Smooth muscle cell (in vitro differentiated cells): ENCODE results near the gene TPM4. TPM values are rescaled to one million over a fixed set of nuclear protein-coding genes. Genes with fewer than 3 reads are reported as not detected.
A peak's percentile ranks its signal among the peaks of the same experiment; 100 is the strongest.
"Not testable (repeated sequence)": the region's sequence is repeated elsewhere in the genome, so short reads cannot be mapped to it uniquely, and the experiment has no call there.

ENCODE experiments used
- DNase-seq: peaks from one replicate; lab custom pipeline; 2025; ENCODE audit not compliant: unreplicated experiment; lab: John Stamatoyannopoulos, UW
- H2AFZ ChIP-seq: fragments of 200-600 bp; sonication (generic); 2 replicates; pipeline ENCODE4 v1.6.0; 2016; ENCODE audit warnings: antibody characterized with exemption, low read depth, mild to moderate bottlenecking
- H3F3A ChIP-seq: fragments of 200-600 bp; sonication (generic); 2 replicates; pipeline ENCODE4 v1.6.0; 2017; ENCODE audit warnings: antibody characterized with exemption, low read depth
- H3K27ac ChIP-seq: fragments of 200-600 bp; sonication (generic); 2 replicates; pipeline ENCODE4 v1.5.1; 2016; ENCODE audit warnings: low read depth, mild to moderate bottlenecking
- H3K27me3 ChIP-seq: fragments of 200-600 bp; sonication (generic); 2 replicates; pipeline ENCODE4 v1.6.1; 2016; ENCODE audit warnings: low read depth, mild to moderate bottlenecking
- H3K36me3 ChIP-seq: fragments of 200-600 bp; sonication (generic); 2 replicates; pipeline ENCODE4 v1.5.1; 2016; ENCODE audit warnings: low read depth
- H3K4me1 ChIP-seq: fragments of 200-600 bp; sonication (generic); 2 replicates; pipeline ENCODE4 v1.5.1; 2016; ENCODE audit warnings: low read depth
- H3K4me2 ChIP-seq: fragments of 200-600 bp; sonication (generic); 2 replicates; pipeline ENCODE4 v1.6.0; 2016; ENCODE audit warnings: mild to moderate bottlenecking
- H3K4me3 ChIP-seq: fragments of 200-600 bp; sonication (generic); 2 replicates; pipeline ENCODE4 v1.5.1; 2016; ENCODE audit warnings: mild to moderate bottlenecking
- H3K79me2 ChIP-seq: fragments of 200-600 bp; sonication (generic); 2 replicates; pipeline ENCODE4 v1.6.0; 2016; ENCODE audit warnings: low read depth, mild to moderate bottlenecking
- H3K9ac ChIP-seq: fragments of 200-600 bp; sonication (generic); 2 replicates; pipeline ENCODE4 v1.6.0; 2016; ENCODE audit warnings: low read depth
- H3K9me3 ChIP-seq: fragments of 200-600 bp; sonication (generic); replicated peaks from 2 replicates; pipeline ENCODE4 v1.5.1; 2016; ENCODE audit warnings: low read depth
- H4K20me1 ChIP-seq: fragments of 200-600 bp; sonication (generic); 2 replicates; pipeline ENCODE4 v1.6.0; 2016; ENCODE audit warnings: low read depth
- WGBS: methylation state at CpG from one replicate; pipeline ENCODE4 v1.1.7; 2016; ENCODE audit warnings: low lambda C conversion rate; 5-methylcytosine and 5-hydroxymethylcytosine counted together
- polyA plus RNA-seq: library from polyadenylated mRNA; unstranded; fragments of >200 nt; fragmentation: Nextera tagmentation; extraction: Ambion mirVana; gene quantifications from 2 replicates; pipeline ENCODE4 v1.2.1, GENCODE V29; 2016
- total RNA-seq: library from RNA; depleted of rRNA; stranded (reverse); fragments of >200 nt; gene quantifications from 2 replicates; pipeline ENCODE4 v1.2.3, GENCODE V29; 2014
- TF ChIP-seq, protein P1 (sequence below): fragments of 200-600 bp; sonication (generic); IDR thresholded peaks from 2 replicates; pipeline ENCODE4 v1.5.1; 2017; ENCODE audit warnings: borderline replicate concordance, mild to moderate bottlenecking, antibody characterized with exemption; ENCODE audit not compliant: insufficient read depth, poor library complexity, severe bottlenecking

Gene TPM4
- total and polyA plus RNA-seq, 2 experiments from 2014 or later = 1,070 to 1,074 TPM

DNA sequence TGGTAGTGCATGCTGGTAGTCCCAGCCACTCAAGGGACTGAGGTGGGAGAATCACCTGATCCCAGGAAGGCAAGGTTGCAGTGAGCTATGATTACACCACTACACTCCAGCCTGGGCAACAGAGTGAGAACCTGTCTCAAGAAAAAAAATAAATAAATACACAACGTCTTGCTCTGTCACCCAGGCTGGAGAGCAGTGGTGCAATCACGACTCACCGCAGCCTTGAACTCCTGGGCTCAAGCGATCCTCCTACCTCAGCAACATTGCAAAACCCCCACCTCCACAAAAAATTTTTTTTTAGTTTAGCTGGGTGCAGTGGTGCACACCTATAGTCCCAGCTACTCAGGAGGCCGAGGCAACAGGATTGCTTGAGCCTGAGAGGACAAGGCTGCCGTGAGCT is 8.8 kb downstream of the TPM4 start:
- Histone ChIP-seq H3F3A (peaks cover 71% of the 10 kb centered on the region), H2AFZ (no peak overlapping the region), H3K4me2 (no peak overlapping the region), H3K36me3 (peaks cover 33% of the 10 kb centered on the region), H3K9me3 (no peaks in the 10 kb centered on the region), H3K9ac (no peak overlapping the region), H3K4me1 (no peaks in the 10 kb centered on the region), H3K4me3 (no peak overlapping the region), H3K27me3 (no peaks in the 10 kb centered on the region), H4K20me1 (peaks cover 100% of the 10 kb centered on the region), H3K79me2 (peaks cover 100% of the 10 kb centered on the region), H3K27ac (peak overlapping the region; percentile 72)
- TF ChIP-seq, protein P1, sequence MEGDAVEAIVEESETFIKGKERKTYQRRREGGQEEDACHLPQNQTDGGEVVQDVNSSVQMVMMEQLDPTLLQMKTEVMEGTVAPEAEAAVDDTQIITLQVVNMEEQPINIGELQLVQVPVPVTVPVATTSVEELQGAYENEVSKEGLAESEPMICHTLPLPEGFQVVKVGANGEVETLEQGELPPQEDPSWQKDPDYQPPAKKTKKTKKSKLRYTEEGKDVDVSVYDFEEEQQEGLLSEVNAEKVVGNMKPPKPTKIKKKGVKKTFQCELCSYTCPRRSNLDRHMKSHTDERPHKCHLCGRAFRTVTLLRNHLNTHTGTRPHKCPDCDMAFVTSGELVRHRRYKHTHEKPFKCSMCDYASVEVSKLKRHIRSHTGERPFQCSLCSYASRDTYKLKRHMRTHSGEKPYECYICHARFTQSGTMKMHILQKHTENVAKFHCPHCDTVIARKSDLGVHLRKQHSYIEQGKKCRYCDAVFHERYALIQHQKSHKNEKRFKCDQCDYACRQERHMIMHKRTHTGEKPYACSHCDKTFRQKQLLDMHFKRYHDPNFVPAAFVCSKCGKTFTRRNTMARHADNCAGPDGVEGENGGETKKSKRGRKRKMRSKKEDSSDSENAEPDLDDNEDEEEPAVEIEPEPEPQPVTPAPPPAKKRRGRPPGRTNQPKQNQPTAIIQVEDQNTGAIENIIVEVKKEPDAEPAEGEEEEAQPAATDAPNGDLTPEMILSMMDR = no peak
- WGBS = 73% methylated on average over 6 of the region's 6 CpGs
- DNase-seq = no peak

DNA sequence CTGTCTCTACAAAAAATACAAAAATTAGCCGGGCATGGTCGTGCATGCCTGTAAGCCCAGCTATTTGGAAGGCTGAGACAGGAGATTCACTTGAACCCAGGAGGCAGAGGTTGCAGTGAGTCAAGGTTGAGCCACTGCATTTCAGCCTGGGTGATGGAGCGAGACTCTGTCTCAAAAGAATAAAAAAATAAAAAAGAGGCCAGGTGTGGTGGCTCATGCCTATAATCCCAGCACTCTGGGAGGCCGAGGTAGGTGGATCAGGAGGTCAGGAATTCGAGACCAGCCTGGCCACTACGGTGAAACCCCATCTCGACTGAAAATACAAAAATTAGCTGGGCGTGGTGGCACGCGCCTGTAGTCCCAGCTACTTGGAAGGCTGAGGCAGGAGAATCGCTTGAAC is 11.1 kb downstream of the TPM4 start:
- not testable (repeated sequence) for H3K4me3 ChIP-seq, DNase-seq, H3K9me3 ChIP-seq, H3K27me3 ChIP-seq, H3K4me2 ChIP-seq, H2AFZ ChIP-seq, H3K4me1 ChIP-seq, H3K9ac ChIP-seq
- H3K79me2 ChIP-seq = peaks cover 96% of the 10 kb centered on the region
- 97% methylated on average over 11 of the region's 11 CpGs for WGBS
- peaks cover 39% of the 10 kb centered on the region for H3K36me3 ChIP-seq
- H3K27ac ChIP-seq = peak overlapping the region; percentile 12
- H3F3A ChIP-seq = peaks cover 82% of the 10 kb centered on the region
- peaks cover 100% of the 10 kb centered on the region for H4K20me1 ChIP-seq

DNA sequence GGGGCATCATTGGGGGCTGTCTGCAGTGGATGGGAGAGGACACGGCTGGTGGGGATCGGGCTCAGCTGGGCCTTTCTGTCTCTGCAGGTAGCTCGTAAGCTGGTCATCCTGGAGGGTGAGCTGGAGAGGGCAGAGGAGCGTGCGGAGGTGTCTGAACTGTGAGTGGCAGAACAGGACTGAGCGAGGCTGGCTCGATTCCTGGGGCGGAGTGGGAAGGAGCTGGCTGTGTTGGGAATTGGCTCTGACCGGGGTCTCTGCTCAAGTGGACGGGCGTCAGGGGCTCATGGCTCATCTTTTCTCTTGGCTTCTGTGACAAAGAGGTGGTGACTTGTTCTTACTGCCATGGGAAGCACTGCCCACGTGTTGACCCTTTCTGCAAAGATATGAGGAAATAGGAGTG is 11.6 kb downstream of the TPM4 start:
- Histone ChIP-seq H3K9me3 (no peaks in the 10 kb centered on the region), H3K79me2 (peaks cover 94% of the 10 kb centered on the region), H3K4me1 (no peaks in the 10 kb centered on the region), H2AFZ (no peak overlapping the region), H3F3A (peaks cover 87% of the 10 kb centered on the region), H3K4me2 (no peak overlapping the region), H3K27me3 (no peaks in the 10 kb centered on the region), H3K27ac (peak overlapping the region; percentile 12), H4K20me1 (peaks cover 100% of the 10 kb centered on the region), H3K9ac (no peak overlapping the region), H3K4me3 (no peak overlapping the region), H3K36me3 (peaks cover 39% of the 10 kb centered on the region)
- TF ChIP-seq, protein P1 = no peak
- no peak for DNase-seq
- WGBS = 94% methylated on average over 12 of the region's 12 CpGs

DNA sequence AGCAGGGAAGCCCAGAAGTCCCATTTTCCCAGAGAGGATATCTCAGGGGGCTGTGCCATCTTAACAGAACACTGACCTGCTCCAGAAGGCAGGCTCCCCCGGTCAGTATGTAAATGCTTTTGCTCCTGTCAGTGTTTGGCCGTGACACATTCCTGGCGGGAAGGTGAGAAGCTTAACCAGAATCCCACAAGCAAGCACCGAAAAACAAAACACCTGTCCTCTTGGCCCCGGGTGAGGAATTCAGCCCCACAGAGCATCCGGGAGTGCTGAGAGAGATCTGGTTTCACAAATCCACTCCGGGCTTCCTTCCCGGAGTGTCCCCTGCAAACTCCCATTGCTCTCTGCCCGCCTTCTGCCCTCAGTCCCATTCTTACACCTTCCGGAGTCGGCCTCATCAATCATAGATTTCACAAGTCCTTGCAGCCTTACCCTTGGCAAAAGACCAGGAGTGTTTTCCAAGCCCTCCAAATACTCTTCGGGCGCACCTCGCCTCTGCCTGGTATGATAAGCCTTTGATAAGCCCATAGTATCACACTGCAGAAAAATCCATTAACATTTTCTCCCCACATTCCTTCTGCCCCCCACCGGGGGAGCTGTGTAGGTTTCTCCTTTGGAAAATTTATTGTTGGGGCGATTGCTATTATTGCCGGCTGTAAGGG is 12.2 kb downstream of the TPM4 start:
- TF ChIP-seq, protein P1 = peak; percentile 12
- Histone ChIP-seq H3F3A (peaks cover 92% of the 10 kb centered on the region), H3K27me3 (no peaks in the 10 kb centered on the region), H3K4me1 (no peaks in the 10 kb centered on the region), H3K9ac (no peak overlapping the region), H3K4me3 (no peak overlapping the region), H3K9me3 (no peaks in the 10 kb centered on the region), H3K36me3 (peaks cover 43% of the 10 kb centered on the region), H4K20me1 (peaks cover 100% of the 10 kb centered on the region), H2AFZ (no peak overlapping the region), H3K27ac (peak overlapping the region; percentile 57), H3K4me2 (no peak overlapping the region), H3K79me2 (peaks cover 94% of the 10 kb centered on the region)
- DNase-seq = no peak
- WGBS = 96% methylated on average over 17 of the region's 17 CpGs
